Measurements from ENCODE around the gene SPO11.

DNA sequence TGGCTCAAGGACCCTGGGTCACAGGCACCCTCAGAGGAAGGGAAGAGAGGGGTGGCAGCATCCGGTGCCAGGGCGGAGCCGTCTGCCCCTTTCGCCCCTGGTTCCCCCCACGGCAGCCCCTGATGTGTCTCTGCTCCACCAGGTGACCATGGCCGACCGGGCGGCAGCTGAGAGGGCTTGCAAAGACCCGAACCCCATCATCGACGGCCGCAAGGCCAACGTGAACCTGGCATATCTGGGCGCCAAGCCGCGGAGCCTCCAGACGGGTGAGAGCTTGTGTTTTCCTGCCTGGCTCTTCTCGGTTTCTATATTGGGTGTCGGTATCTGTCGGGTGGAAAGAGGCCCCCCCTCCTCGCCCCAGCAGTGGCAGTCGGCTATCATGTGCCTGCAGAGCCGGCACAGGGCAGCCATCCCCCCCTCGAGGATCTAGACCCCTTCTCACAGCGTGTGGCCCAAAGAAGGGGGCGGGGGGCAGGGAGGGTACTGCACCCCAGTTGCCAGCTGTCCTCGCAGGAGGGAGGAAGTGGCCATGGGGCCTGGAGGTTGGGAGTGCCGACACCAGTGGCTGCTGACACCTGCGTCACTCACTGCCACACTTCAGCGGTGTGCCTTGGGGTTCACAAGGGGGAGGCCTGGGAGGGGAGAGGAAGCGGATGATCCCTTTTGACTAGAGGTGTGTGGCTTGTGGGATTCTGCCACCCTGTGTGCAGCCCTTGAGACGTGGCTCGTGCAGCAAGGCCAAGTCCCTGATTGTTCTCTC lies 63.1 kb downstream of the SPO11 start:
- TF ChIP-seq, protein P1, sequence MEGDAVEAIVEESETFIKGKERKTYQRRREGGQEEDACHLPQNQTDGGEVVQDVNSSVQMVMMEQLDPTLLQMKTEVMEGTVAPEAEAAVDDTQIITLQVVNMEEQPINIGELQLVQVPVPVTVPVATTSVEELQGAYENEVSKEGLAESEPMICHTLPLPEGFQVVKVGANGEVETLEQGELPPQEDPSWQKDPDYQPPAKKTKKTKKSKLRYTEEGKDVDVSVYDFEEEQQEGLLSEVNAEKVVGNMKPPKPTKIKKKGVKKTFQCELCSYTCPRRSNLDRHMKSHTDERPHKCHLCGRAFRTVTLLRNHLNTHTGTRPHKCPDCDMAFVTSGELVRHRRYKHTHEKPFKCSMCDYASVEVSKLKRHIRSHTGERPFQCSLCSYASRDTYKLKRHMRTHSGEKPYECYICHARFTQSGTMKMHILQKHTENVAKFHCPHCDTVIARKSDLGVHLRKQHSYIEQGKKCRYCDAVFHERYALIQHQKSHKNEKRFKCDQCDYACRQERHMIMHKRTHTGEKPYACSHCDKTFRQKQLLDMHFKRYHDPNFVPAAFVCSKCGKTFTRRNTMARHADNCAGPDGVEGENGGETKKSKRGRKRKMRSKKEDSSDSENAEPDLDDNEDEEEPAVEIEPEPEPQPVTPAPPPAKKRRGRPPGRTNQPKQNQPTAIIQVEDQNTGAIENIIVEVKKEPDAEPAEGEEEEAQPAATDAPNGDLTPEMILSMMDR (conservative IDR thresholded peaks at IDR 0.05; ENCODE audit: low read depth, low read length) = no peak
- no peak for TF ChIP-seq EZH2phosphoT487 (IDR thresholded peaks at IDR 0.05; ENCODE audit: borderline replicate concordance, low read length)

Data from PC-3 (cell line).